ENCODE results near the gene SLC9A7. TPM values are rescaled to one million over a fixed set of nuclear protein-coding genes. Genes with fewer than 3 reads are reported as not detected.

SLC9A7 gene
- total and polyA plus RNA-seq, 12 donors = 0.43 to 7.5 (median 1.9) TPM

GRCh38 chrX:46710927-46711623 lies 47.8 kb downstream of the SLC9A7 start:
- Histone ChIP-seq H3K9me3 (no peaks in the 10 kb centered on the region), H3K4me3 (no peak overlapping the region), H3K4me1 (no peaks in the 10 kb centered on the region), H3K27me3 (peaks cover 0 to 35% (median 0%) of the 10 kb centered on the region in 7 donors), H3K27ac (no peak overlapping the region), H3K36me3 (no peaks in the 10 kb centered on the region)
- ATAC-seq (no peak), DNase-seq (no peak)
- intact Hi-C loops (cut with DNase I) = no loop called here
- TF ChIP-seq, protein P1, sequence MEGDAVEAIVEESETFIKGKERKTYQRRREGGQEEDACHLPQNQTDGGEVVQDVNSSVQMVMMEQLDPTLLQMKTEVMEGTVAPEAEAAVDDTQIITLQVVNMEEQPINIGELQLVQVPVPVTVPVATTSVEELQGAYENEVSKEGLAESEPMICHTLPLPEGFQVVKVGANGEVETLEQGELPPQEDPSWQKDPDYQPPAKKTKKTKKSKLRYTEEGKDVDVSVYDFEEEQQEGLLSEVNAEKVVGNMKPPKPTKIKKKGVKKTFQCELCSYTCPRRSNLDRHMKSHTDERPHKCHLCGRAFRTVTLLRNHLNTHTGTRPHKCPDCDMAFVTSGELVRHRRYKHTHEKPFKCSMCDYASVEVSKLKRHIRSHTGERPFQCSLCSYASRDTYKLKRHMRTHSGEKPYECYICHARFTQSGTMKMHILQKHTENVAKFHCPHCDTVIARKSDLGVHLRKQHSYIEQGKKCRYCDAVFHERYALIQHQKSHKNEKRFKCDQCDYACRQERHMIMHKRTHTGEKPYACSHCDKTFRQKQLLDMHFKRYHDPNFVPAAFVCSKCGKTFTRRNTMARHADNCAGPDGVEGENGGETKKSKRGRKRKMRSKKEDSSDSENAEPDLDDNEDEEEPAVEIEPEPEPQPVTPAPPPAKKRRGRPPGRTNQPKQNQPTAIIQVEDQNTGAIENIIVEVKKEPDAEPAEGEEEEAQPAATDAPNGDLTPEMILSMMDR (IDR thresholded peaks at IDR 0.05) = no peak
- 62 to 75% methylated on average over 8 of the region's 8 CpGs for WGBS, 2 donors

DNA sequence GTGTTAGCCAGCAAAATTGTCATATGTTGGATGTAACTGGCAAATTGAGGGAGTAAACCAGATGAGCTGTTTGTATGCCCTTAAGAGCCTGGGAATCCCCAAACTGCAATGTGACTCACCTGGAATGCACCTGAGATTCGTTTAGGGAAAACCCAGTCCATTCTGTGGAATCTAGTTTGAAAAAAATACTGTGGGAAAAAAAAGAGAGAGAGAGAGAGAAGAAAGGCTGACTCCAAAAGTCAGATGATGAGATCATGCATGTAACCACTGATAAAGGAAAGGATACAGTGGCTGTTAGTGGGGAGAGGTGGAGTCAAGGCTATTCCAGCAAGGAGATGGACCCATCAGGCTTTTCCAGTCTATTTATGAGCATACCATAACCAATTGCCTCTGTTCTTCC lies 48.5 kb downstream of the SLC9A7 start:
- peaks cover 0 to 37% (median 0%) of the 10 kb centered on the region in 7 donors for H3K27me3 ChIP-seq
- 57 to 60% methylated on average over 1 of the region's 1 CpG for WGBS, 2 donors

GRCh38 chrX:46707274-46707965 lies 51.5 kb downstream of the SLC9A7 start:
- peaks cover 0 to 38% (median 0%) of the 10 kb centered on the region in 7 donors for H3K27me3 ChIP-seq
- ATAC-seq (no peak), DNase-seq (no peak)
- H3K36me3 ChIP-seq = no peaks in the 10 kb centered on the region
- H3K4me1 ChIP-seq = no peaks in the 10 kb centered on the region
- WGBS, 2 donors = 79 to 89% methylated on average over 9 of the region's 9 CpGs
- H3K9me3 ChIP-seq = no peaks in the 10 kb centered on the region
- intact Hi-C loops (cut with DNase I) = no loop called here
- H3K27ac ChIP-seq = no peak overlapping the region
- no peak overlapping the region for H3K4me3 ChIP-seq
- TF ChIP-seq, protein P1 (IDR thresholded peaks at IDR 0.05) = no peak

More for the DNA sequence above, 48.5 kb downstream of the SLC9A7 start:
- TF ChIP-seq, protein P1 (IDR thresholded peaks at IDR 0.05) = no peak
- Histone ChIP-seq H3K4me3 (no peak overlapping the region), H3K4me1 (no peaks in the 10 kb centered on the region), H3K9me3 (no peaks in the 10 kb centered on the region), H3K27ac (no peak overlapping the region), H3K36me3 (no peaks in the 10 kb centered on the region)
- intact Hi-C loops (cut with DNase I) = no loop called here
- ATAC-seq (no peak), DNase-seq (no peak)

GRCh38 chrX:46704767-46705386 lies 54.0 kb downstream of the SLC9A7 start:
- Histone ChIP-seq H3K4me1 (no peaks in the 10 kb centered on the region), H3K9me3 (no peaks in the 10 kb centered on the region), H3K4me3 (no peak overlapping the region), H3K36me3 (no peaks in the 10 kb centered on the region), H3K27me3 (peaks cover 0 to 33% (median 0%) of the 10 kb centered on the region in 7 donors), H3K27ac (no peak overlapping the region)
- intact Hi-C loops (cut with DNase I) = no loop called here
- 85 to 92% methylated on average over 3 of the region's 3 CpGs for WGBS, 2 donors
- DNase-seq (no peak), ATAC-seq (no peak)
- TF ChIP-seq, protein P1 (IDR thresholded peaks at IDR 0.05) = no peak
